Measurements from ENCODE around the gene PCDHGA1.

GRCh38 chr5:141303756-141304155 is 26.6 kb upstream of the PCDHGA1 start, which contains the start of gene SLC25A2:
- TF ChIP-seq ARNT (IDR thresholded peaks at IDR 0.05) (no peak), SUZ12 (IDR thresholded peaks at IDR 0.05) (no peak), TARDBP (IDR thresholded peaks at IDR 0.05) (no peak), BHLHE40 (IDR thresholded peaks at IDR 0.05; ENCODE audit: borderline replicate concordance) (no peak), SP1 (IDR thresholded peaks at IDR 0.05) (no peak), ELF4 (IDR thresholded peaks at IDR 0.05) (no peak), PKNOX1 (IDR thresholded peaks at IDR 0.05) (no peak), ZNF384 (IDR thresholded peaks at IDR 0.05) (no peak), FOXM1 (IDR thresholded peaks at IDR 0.05; ENCODE audit: borderline replicate concordance) (no peak), FOXK2 (IDR thresholded peaks at IDR 0.05) (no peak), HDGF (IDR thresholded peaks at IDR 0.05; ENCODE audit: borderline replicate concordance) (no peak), CTBP1 (IDR thresholded peaks at IDR 0.05; ENCODE audit: borderline replicate concordance) (no peak), FOXA1 (IDR thresholded peaks at IDR 0.05) (no peak)

Measured in HEK293T (cell line).